Heart right ventricle (tissue), 16 donors: ENCODE results near the gene SETBP1. TPM values are rescaled to one million over a fixed set of nuclear protein-coding genes. Genes with fewer than 3 reads are reported as not detected.

ENCODE experiments used
- ATAC-seq, 8 donors: fragments of 200-7000 bp; cut with Tn5 transposase; one replicate each; pipeline ENCODE4 v1.9.1; 2020; ENCODE audit warnings: mild to moderate bottlenecking in 8 of 8, moderate library complexity in 8 of 8, moderate number of reproducible peaks in 1 of 8
- DNase-seq, 2 donors: peaks; one replicate each; pipeline ENCODE4 v3.0.0-alpha.2; 2020
- H3K27ac ChIP-seq, 10 donors: fragments of 200-600 bp; sonication (generic) in 2 of 10; one replicate each; pipeline versions ENCODE4 v1.5.0 to v1.8.0; 2020 to 2022; ENCODE audit warnings: mild to moderate bottlenecking in 3 of 10
- H3K27me3 ChIP-seq, 7 donors: fragments of 200-600 bp; one replicate each; pipeline ENCODE4 v1.8.0; 2021 to 2022; ENCODE audit warnings: mild to moderate bottlenecking in 2 of 7
- H3K36me3 ChIP-seq, 9 donors: fragments of 200-600 bp; sonication (generic) in 1 of 9; one replicate each; pipeline versions ENCODE4 v1.5.0 to v1.8.0; 2020 to 2022; ENCODE audit warnings: mild to moderate bottlenecking in 2 of 9
- H3K4me1 ChIP-seq, 9 donors: fragments of 200-600 bp; sonication (generic) in 1 of 9; one replicate each; pipeline versions ENCODE4 v1.5.0 to v1.8.0; 2020 to 2022; ENCODE audit warnings: mild to moderate bottlenecking in 4 of 9
- H3K4me3 ChIP-seq, 10 donors: fragments of 200-600 bp; sonication (generic) in 2 of 10; one replicate each; pipeline versions ENCODE4 v1.5.0 to v1.8.0; 2020 to 2022; ENCODE audit warnings: mild to moderate bottlenecking in 7 of 10, moderate library complexity in 2 of 10
- H3K9me3 ChIP-seq, 11 donors: fragments of 200-600 bp in 10 of 11; sonication (generic) in 2 of 11; one replicate each; pipeline versions ENCODE4 v1.5.0 to v1.8.0; 2013 to 2022; ENCODE audit warnings: mild to moderate bottlenecking in 2 of 11, control low read depth in 1 of 11, moderate library complexity in 1 of 11
- WGBS, 2 donors: extraction: QIAGEN DNeasy Blood & Tissue Kit; methylation state at CpG; one replicate each; pipeline ENCODE4 v1.1.7; 2013; ENCODE audit warnings: inconsistent platforms in 1 of 2; 5-methylcytosine and 5-hydroxymethylcytosine counted together
- intact Hi-C, 10 donors: fragments of 100-400 bp; cut with DNase I; formaldehyde crosslinking; loops; one replicate each; pipeline versions ENCODE4 v1.11.1 to v1.14.2; 2022
- polyA plus RNA-seq, 2 donors: library from polyadenylated mRNA; stranded (reverse); fragments of 200-250 nt; gene quantifications; one replicate each; pipeline ENCODE4 v1.2.3, GENCODE V29; 2013
- total RNA-seq, 10 donors: library from RNA; stranded (reverse); fragmentation: NEBNext Ultra II Directional in 3 of 10; extraction: Animal tissue kit (Norgen Biotek cat#: 25700) in 3 of 10; gene quantifications; one replicate each; pipeline versions ENCODE4 v1.2.1 to v1.2.4, GENCODE V29; 2021 to 2023
- TF ChIP-seq, protein P1 (sequence below), 9 donors: fragments of 200-600 bp; sonication (generic) in 2 of 9; IDR thresholded peaks; one replicate each; pipeline versions ENCODE4 v1.5.0 to v1.8.0; 2021 to 2022; ENCODE audit warnings: antibody characterized with exemption in 9 of 9, mild to moderate bottlenecking in 5 of 9, moderate library complexity in 1 of 9
- donor health status: Arrhythmogenic right ventricular cardiomyopathy.
- donor health status: ischemic (EF 13 %, LVEDD 7.1; RV severe dilation, severe dysfunction).
- donor health status: healthy with polysubstance abuse.
- donor health status: DM: no; HTN: yes; CAD: no.
- donor health status: DM: no; HTN: no; CAD: no.
- donor health status: ischemic (EF 25% LVEDD 6.9; RV normal size, moderate dysfunction).
- donor health status: ischemic (EF 25% LVEDD 5.7; RV mildly dilated, moderate dysfunction).
- donor health status: healthy.
- donor health status: DM: yes; HTN: yes; CAD: no.
- donor health status: Ischemic cardiomyopathy.
- donor health status: ischemic (EF 35%, LVEDD 5.7; RV mildly dilated, moderate dysfunction).
- donor health status: nonischemic (EF 11% LVEDD 7.7; RV severe dilation, severe dysfunction).
- donor health status: DM: yes; HTN: yes; CAD: no.
- donor health status: PGD.
- donor health status: ischemic (EF 29% LVEDD 5.4; RV normal size, mild dysfunction).
- donor health status: nonischemic (EF 23%, LVEDD 6.1; RV moderate dilation, normal function).

The SETBP1 gene
- total and polyA plus RNA-seq, 12 donors = 0.71 to 12.2 (median 6.1) TPM

GRCh38 chr18:44637210-44638033 is 43.3 kb upstream of the SETBP1 start:
- ATAC-seq (no peak), DNase-seq (no peak)
- Histone ChIP-seq H3K36me3 (no peaks in the 10 kb centered on the region), H3K4me3 (no peak overlapping the region), H3K4me1 (peaks cover 0 to 4% (median 0%) of the 10 kb centered on the region in 9 donors), H3K9me3 (no peaks in the 10 kb centered on the region), H3K27me3 (no peaks in the 10 kb centered on the region), H3K27ac (no peak overlapping the region)
- intact Hi-C loops = no loop called here
- 63 to 77% methylated on average over 5 of the region's 5 CpGs for WGBS, 2 donors
- TF ChIP-seq, protein P1, sequence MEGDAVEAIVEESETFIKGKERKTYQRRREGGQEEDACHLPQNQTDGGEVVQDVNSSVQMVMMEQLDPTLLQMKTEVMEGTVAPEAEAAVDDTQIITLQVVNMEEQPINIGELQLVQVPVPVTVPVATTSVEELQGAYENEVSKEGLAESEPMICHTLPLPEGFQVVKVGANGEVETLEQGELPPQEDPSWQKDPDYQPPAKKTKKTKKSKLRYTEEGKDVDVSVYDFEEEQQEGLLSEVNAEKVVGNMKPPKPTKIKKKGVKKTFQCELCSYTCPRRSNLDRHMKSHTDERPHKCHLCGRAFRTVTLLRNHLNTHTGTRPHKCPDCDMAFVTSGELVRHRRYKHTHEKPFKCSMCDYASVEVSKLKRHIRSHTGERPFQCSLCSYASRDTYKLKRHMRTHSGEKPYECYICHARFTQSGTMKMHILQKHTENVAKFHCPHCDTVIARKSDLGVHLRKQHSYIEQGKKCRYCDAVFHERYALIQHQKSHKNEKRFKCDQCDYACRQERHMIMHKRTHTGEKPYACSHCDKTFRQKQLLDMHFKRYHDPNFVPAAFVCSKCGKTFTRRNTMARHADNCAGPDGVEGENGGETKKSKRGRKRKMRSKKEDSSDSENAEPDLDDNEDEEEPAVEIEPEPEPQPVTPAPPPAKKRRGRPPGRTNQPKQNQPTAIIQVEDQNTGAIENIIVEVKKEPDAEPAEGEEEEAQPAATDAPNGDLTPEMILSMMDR (IDR thresholded peaks at IDR 0.05) = no peak

DNA sequence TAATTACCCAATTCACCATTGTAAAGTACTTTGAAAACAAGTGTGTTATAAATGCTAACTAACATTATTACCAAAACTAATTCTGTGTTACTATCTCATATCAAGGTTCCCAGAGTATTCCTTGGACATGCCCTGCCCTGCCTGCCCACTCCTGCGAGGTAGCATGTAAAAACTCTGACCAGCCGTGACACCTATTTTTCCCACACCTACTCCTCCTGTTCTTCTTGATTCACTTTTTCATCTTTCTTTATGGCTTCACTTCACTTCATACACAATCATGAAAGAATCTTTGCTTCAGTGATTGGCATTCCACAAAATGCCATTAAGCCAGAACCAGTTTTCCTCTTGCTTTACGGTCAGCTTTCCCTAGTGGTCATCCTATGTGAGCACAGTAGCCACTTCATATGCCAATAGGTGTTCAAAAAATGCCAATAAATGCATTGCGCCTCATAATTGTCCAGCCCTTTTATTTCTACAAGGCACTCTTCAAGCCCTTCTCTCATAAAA is 42.6 kb upstream of the SETBP1 start:
- no peak for DNase-seq
- TF ChIP-seq, protein P1 (IDR thresholded peaks at IDR 0.05) = no peak
- no peak for ATAC-seq
- WGBS, 2 donors = 96 to 97% methylated on average over 4 of the region's 4 CpGs
- Histone ChIP-seq H3K9me3 (no peaks in the 10 kb centered on the region), H3K27me3 (no peaks in the 10 kb centered on the region), H3K27ac (no peak overlapping the region), H3K4me1 (no peaks in the 10 kb centered on the region), H3K4me3 (no peak overlapping the region), H3K36me3 (no peaks in the 10 kb centered on the region)
- intact Hi-C loops = no loop called here

DNA sequence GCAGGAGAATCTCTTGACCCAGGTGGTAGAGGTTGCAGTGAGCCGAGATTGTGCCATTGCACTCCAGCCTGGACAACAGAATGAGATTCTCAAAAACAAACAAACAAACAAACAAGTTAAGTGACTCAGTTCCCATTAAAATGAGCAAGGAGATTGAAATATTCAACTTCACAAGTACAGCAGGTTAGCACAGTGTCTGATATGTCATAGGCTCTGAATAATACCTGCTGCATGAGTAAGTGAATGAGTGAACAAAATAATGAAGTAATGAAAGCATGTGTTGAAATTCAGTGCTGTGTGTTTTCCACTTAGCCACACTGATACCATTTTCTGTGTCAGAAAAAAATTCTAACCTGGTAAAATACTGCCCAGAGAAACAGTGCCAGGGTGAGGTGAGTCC is 41.9 kb upstream of the SETBP1 start:
- no peaks in the 10 kb centered on the region for H3K4me1 ChIP-seq
- ATAC-seq (no peak), DNase-seq (no peak)
- no peaks in the 10 kb centered on the region for H3K9me3 ChIP-seq
- no peaks in the 10 kb centered on the region for H3K27me3 ChIP-seq
- no peak overlapping the region for H3K27ac ChIP-seq
- intact Hi-C loops = no loop called here
- TF ChIP-seq, protein P1 (IDR thresholded peaks at IDR 0.05) = no peak
- H3K36me3 ChIP-seq = no peaks in the 10 kb centered on the region
- no peak overlapping the region for H3K4me3 ChIP-seq
- 85 to 97% methylated on average over 1 of the region's 1 CpG for WGBS, 2 donors

DNA sequence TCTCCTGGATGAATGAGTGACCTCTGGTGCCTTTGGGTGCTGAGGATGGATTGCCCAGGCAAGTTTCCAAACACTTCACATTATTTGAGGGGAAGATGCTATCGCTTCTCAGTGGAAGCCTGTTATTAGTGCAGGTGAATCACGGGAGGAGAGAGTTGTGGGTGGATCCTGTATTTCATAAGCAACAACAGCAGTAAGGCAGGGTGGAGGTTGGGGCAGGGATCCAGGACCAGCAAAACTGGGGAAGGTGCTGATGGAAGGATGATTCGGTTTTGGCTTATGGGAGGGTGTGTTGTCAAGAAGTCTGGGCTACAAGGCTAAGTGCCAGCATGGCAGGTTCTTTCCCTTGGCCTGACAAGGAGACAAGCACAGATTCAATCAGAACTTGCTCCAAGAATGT is 37.7 kb upstream of the SETBP1 start:
- TF ChIP-seq, protein P1 (IDR thresholded peaks at IDR 0.05) = no peak
- WGBS, 2 donors = 81 to 87% methylated on average over 3 of the region's 3 CpGs
- intact Hi-C loops = no loop called here

More for the DNA sequence above, 37.7 kb upstream of the SETBP1 start:
- ATAC-seq (no peak), DNase-seq (no peak)
- H3K36me3 ChIP-seq = no peaks in the 10 kb centered on the region
- H3K9me3 ChIP-seq = no peaks in the 10 kb centered on the region
- no peak overlapping the region for H3K4me3 ChIP-seq
- H3K27ac ChIP-seq = no peak overlapping the region
- H3K4me1 ChIP-seq = no peaks in the 10 kb centered on the region
- H3K27me3 ChIP-seq = no peaks in the 10 kb centered on the region
